GM23248 (cell line): ENCODE results near the gene AHI1.

Experiments used
- EZH2 ChIP-seq: fragments of 200-600 bp; sonication (generic); IDR thresholded peaks from 2 replicates; pipeline ENCODE4 v1.6.1; 2018; ENCODE audit warnings: antibody characterized with exemption, mild to moderate bottlenecking; ENCODE audit not compliant: insufficient read depth, poor library complexity, severe bottlenecking
- EZH2phosphoT487 ChIP-seq: fragments of 200-600 bp; sonication (generic); IDR thresholded peaks from 2 replicates; pipeline ENCODE4 v1.6.1; 2018; ENCODE audit warnings: antibody characterized with exemption, moderate library complexity, mild to moderate bottlenecking, low read depth; ENCODE audit not compliant: insufficient read depth

DNA sequence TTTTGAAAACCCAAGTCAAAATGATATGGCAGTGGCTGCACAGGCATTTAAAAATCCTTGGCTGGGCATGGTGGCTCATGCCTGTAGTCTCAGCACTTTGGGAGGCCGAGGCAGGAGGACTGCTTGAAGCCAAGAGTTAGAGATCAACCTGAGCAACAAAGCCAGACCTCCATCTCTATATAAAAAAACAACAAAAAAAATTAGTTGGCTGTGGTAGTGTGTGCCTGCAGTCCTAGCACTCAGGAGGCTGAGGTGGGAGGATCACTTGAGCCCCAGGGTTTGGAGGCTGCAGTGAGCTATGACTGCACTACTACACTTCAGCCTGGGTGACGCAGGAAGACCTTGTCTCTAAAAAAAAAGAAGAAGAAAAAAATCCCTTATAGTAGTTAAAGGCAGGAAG lies 173.6 kb downstream of the AHI1 start:
- TF ChIP-seq EZH2phosphoT487 (no peak), EZH2 (no peak)
